Measurements from ENCODE around the gene GMPPA. TPM values are rescaled to one million over a fixed set of nuclear protein-coding genes. Genes with fewer than 3 reads are reported as not detected.

The GMPPA gene
- total RNA-seq, 4 donors from 2014 or later, result 16.3 to 38.2 (median 18.2) TPM

- TF ChIP-seq, protein P1, sequence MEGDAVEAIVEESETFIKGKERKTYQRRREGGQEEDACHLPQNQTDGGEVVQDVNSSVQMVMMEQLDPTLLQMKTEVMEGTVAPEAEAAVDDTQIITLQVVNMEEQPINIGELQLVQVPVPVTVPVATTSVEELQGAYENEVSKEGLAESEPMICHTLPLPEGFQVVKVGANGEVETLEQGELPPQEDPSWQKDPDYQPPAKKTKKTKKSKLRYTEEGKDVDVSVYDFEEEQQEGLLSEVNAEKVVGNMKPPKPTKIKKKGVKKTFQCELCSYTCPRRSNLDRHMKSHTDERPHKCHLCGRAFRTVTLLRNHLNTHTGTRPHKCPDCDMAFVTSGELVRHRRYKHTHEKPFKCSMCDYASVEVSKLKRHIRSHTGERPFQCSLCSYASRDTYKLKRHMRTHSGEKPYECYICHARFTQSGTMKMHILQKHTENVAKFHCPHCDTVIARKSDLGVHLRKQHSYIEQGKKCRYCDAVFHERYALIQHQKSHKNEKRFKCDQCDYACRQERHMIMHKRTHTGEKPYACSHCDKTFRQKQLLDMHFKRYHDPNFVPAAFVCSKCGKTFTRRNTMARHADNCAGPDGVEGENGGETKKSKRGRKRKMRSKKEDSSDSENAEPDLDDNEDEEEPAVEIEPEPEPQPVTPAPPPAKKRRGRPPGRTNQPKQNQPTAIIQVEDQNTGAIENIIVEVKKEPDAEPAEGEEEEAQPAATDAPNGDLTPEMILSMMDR (IDR thresholded peaks at IDR 0.05; ENCODE audit: low read depth), result no peak
Observed at GRCh38 chr2:219489315-219489714, 9.4 kb upstream of the GMPPA start.

DNA sequence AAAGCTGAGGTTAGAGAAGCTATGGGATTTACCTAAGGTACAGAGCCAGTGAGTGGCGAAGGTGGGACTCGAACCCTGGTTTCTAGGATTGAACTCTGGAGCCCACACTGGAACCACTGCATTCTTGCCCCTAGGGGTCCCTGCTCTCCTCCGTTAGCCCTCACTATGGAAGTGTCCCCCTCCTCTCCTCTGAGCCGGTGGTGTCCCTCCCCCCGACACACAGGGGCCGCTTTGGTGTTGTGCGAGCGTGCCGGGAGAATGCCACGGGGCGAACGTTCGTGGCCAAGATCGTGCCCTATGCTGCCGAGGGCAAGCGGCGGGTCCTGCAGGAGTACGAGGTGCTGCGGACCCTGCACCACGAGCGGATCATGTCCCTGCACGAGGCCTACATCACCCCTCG is 8.5 kb upstream of the GMPPA start:
- TF ChIP-seq, protein P1 (IDR thresholded peaks at IDR 0.05; ENCODE audit: low read depth), result no peak

- TF ChIP-seq, protein P1 (IDR thresholded peaks at IDR 0.05; ENCODE audit: low read depth), result no peak
Observed at GRCh38 chr2:219490600-219491130, 8.0 kb upstream of the GMPPA start.

DNA sequence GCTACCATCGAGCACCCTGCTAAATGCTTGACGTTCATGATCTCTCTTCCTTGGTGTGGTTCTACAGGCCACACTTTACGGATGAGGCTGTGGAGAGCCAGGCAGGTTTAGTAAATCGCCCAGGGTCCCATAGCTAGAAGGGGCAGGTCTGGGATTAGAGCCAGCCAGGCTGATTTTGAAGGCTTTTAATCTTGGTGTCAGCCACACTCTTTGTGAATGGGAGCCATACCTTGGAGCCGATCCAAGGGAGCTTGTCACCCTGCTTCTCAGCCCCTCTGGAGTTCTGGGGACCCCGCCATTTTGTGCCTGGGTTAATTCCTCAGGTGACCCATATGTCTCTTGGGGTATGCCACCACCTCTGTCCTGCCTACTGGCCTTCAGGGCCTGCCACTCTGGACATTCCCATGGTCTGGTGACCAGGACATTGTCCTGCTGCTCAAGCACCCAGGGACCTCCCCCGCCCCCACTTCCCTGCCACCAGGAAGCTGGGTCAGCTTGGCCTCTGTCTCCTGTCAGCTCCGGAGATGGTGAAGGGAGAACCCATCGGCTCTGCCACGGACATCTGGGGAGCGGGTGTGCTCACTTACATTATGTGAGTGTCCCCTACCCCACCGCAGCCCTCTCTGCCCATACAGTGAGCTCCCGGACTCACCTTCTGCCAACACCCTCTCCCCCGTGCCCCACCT is 7.3 kb upstream of the GMPPA start:
- TF ChIP-seq, protein P1 (IDR thresholded peaks at IDR 0.05; ENCODE audit: low read depth), result no peak

DNA sequence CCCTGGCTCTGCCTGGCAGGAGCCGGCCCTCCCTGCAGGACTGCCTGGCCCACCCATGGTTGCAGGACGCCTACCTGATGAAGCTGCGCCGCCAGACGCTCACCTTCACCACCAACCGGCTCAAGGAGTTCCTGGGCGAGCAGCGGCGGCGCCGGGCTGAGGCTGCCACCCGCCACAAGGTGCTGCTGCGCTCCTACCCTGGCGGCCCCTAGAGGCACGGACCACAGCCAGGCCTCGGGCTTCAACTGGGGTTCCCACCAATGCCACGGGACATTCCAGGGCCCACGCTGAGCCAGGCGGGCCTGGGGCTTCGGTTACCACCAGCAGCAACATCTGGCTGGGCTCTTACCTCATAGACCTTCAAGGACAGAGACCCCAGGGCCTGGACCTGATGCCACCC is 6.1 kb upstream of the GMPPA start:
- TF ChIP-seq, protein P1 (IDR thresholded peaks at IDR 0.05; ENCODE audit: low read depth), result no peak

GRCh38 chr2:219493086-219493485 is 5.6 kb upstream of the GMPPA start:
- TF ChIP-seq, protein P1 (IDR thresholded peaks at IDR 0.05; ENCODE audit: low read depth), result no peak

GRCh38 chr2:219494952-219495530 is 3.6 kb upstream of the GMPPA start:
- TF ChIP-seq, protein P1 (IDR thresholded peaks at IDR 0.05; ENCODE audit: low read depth), result no peak

Data from subcutaneous adipose tissue (tissue), 4 donors.